AG09319 (cell line): ENCODE measurements around the gene RNASE4.
"Not testable (repeated sequence)": the region's sequence is repeated elsewhere in the genome, so short reads cannot be mapped to it uniquely, and the experiment has no call there.

Source experiments
- DNase-seq: peaks from one replicate; pipeline ENCODE4 v3.0.0-alpha.2; 2010; ENCODE audit warnings: low read depth; ENCODE audit errors: extremely low read depth
- TF ChIP-seq, protein P1 (sequence below): IDR thresholded peaks from 2 replicates; pipeline ENCODE4 v1.5.1; 2011; ENCODE audit warnings: low read depth, mild to moderate bottlenecking, inconsistent platforms, low read length, moderate library complexity

RNASE4 gene

DNA sequence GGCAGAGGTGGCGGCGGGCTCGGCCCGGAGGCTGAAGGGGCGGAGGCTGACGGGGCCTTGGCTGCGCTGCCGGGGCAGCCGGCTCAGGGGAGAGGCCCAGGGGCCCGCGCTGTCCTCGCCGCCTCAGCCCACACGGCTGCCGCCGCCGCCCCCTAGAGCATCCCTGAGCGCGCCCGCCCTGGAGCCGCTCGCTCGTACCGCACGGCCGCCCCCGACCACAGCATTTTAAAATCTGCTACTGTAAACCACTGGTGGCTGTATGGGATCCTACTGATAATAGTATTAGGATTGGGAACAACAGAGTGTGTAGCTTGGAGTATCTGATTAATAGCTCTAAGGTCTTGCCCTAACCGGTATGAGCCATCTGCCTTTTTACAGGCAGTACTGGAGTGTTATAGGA, 39.1 kb downstream of the RNASE4 start:
- TF ChIP-seq, protein P1, sequence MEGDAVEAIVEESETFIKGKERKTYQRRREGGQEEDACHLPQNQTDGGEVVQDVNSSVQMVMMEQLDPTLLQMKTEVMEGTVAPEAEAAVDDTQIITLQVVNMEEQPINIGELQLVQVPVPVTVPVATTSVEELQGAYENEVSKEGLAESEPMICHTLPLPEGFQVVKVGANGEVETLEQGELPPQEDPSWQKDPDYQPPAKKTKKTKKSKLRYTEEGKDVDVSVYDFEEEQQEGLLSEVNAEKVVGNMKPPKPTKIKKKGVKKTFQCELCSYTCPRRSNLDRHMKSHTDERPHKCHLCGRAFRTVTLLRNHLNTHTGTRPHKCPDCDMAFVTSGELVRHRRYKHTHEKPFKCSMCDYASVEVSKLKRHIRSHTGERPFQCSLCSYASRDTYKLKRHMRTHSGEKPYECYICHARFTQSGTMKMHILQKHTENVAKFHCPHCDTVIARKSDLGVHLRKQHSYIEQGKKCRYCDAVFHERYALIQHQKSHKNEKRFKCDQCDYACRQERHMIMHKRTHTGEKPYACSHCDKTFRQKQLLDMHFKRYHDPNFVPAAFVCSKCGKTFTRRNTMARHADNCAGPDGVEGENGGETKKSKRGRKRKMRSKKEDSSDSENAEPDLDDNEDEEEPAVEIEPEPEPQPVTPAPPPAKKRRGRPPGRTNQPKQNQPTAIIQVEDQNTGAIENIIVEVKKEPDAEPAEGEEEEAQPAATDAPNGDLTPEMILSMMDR: no peak
- no peak for DNase-seq

DNA sequence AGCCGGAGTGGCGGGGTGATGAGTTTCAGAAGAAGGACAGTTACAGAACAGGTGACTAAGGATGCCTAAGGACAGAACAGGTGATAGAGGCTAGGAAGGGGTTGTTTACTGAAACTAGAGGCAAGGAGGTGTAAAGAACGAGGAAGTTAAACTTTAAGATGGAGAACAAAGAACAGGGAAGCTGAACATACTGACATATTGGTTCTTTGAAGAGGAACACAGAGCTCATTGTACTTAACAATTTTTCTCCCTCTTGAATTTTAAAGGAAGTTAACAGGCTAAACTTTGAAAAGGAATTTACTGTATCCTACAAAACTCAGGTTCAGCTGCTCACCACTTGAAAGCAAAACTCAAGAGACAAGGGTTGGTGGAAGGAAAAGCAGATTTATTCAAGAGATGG, 41.8 kb downstream of the RNASE4 start:
- DNase-seq: not testable (repeated sequence)

DNA sequence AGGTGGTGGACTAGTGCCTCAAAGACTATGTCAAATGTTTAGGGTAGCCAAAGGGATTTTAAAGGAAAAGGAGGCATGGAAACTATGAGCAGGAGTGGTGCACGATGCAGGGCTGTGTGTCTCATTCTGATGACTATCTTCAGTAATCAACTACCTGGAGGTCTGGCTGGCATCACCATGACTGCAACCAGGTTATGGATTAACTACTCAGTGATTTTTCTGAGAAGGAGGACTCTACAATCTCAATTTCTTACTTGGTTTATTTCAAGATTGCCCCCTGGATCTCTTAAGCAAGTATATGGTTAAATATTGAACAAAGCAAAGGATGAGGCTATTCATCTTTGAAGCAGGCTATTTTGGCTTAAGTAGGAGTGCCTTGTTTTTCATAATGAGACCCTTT, 42.2 kb downstream of the RNASE4 start:
- TF ChIP-seq, protein P1: no peak
- no peak for DNase-seq

DNA sequence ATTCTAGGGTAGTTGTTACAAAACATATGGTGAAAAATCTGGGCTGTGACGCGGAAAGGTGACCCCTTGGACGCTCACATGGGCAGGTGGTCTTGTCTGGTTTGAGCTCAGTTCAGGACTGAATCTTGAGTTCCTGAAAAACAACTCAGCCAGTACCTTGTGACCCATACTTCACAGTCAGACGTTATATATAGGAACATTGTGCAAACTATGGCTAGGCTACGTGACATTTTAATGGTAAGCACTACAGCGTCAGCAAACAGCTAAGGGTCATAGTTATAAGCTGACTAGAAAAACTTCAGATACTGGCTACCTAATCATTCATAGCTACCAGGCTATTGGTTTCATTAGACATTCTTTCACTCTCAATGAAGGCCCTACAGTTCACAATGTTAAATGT, 46.5 kb downstream of the RNASE4 start:
- DNase-seq: no peak
- TF ChIP-seq, protein P1: no peak

DNA sequence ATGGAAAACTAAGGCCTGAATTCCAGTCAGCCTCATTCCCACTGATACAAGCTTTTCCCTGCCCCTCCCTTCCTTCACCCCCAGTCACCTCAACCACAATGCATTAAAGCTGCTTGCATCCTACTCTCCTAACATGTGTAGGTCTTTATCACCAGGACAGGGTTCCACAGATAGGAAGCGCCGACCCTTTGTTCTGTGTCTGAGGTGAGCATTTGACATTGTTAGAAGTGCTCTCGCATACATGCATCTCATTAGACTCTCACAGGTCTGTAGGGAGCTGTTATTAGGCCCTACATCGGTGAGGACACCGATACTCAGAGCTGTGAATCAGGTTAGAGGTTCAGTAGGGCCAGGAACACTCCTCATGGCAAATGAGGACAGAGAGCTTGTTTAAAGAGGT, 48.1 kb downstream of the RNASE4 start:
- TF ChIP-seq, protein P1: no peak
- DNase-seq: no peak

DNA sequence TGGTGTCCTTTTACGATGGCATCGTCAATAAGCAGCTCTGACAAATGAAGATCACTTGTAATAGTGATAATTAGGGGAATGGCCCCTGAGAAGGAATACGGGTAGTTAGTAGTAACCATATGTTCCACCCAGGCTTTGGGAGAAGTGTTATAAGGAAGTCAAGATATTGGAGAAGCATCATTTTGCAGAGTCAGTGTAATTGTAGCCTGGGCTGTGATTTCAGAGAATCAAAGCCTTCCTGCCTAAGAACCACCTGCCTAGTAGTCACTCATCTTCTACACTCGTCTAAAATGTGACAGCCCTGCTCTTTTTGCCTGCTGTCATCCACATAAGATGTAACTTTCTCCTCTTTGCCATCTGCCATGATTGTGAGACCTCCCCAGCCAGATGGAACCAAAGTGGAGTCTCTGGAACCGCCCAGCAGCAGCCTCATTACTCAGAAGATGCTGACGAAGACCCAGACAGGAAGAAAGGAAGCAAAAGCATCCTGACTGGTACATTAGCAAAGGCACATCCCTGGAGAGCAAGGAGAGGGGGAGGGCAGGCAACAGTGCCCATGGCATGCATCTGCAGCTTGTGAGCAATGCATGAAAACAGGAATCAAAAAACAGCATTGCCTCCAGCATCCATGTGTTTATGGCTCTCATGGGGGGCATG, 48.7 kb downstream of the RNASE4 start:
- DNase-seq: no peak
- TF ChIP-seq, protein P1: no peak

DNA sequence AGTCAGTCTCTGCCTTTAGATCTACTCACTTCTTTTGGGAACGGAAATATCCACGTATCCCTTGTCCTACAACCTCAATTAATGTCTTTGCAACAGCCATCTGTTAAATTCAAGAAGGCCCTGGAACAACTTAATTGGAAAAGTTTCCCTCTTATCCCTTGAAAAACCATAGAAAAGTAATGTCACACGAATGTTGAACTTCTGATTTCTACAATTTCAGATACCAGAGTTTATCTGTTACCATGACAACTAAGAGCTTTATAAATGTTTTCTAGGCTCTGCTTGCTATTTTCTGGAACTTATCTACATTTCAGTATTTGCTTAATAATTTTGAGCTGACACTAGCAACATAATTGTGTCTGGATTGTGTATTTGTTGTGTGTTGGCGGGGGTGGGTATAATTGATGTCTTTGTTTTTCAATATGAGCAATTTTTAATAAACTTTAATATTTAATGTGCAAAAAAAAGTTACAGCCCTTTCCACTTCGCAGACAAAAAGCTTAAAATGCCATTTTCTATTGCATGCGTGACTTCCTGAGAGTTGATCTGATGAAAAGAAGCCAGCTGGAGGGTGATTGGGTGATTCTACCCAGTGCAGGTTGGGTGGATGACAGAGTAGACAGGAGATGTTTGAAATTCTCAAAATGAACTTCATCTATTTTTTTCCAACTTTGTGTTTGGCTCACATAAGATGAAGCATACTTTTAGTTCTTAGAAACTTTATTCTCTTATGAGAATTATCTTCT, 49.5 kb downstream of the RNASE4 start:
- TF ChIP-seq, protein P1: no peak
- DNase-seq: no peak

DNA sequence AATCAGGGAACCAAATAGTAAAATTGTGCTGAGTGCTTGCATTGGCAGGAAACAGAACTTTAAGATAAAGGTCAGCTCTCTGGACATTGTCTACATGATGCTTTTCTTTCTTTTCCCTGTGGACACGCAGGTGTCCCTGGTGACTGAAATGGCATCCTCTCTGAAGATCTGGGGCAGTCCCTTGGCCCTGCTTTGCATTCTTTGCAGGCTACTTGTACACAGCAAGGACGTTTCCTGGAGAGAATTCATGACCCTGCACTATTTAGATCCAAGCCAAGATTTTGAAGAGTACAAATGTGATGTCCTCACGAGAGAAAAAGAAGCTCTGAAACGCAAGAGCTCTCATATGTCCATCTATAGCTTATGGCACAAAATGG, 50.1 kb downstream of the RNASE4 start:
- no peak for DNase-seq
- TF ChIP-seq, protein P1: no peak

DNA sequence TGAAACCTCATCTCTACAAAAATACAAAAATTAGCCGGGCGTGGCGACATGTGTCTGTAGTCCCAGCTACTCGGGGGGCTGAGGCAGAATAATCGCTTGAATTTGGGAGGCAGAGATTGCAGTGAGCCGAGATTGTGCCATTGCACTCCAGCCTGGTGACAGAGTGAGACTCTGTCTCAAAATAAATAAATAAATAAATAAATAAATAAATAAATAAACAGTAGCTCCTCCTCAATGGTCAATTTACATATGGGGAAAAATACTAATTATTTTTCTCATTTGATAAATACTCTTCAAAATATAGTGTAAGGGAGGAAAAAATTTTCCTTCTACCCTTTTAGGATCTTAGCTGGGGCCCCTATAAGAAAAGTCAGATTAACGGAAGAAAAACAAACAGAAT, 53.9 kb downstream of the RNASE4 start:
- DNase-seq: not testable (repeated sequence)
